GM21786 (cell line): ENCODE measurements around the gene USP31.

Source experiments
- ATAC-seq: cut with Tn5 transposase; IDR thresholded peaks from one replicate; pipeline ENCODE4 v1.9.1; 2021; ENCODE audit not compliant: unreplicated experiment

Gene USP31

GRCh38 chr16:23149267-23149992, at the start of gene USP31:
USP31 (minus strand) TSS chr16:23149452; CDS start chr16:23149270, 182 bp downstream.
- ATAC-seq, result peak; percentile 98

GRCh38 chr16:23196539-23196938, 47.3 kb upstream of the USP31 start:
- no peak for ATAC-seq

- ATAC-seq, result no peak
Measured at GRCh38 chr16:23195366-23195978, 46.2 kb upstream of the USP31 start.

GRCh38 chr16:23194497-23195221, 45.4 kb upstream of the USP31 start:
- no peak for ATAC-seq

GRCh38 chr16:23188911-23189310, 39.7 kb upstream of the USP31 start:
- ATAC-seq, result no peak

- ATAC-seq, result no peak
Measured at GRCh38 chr16:23187341-23187740, 38.1 kb upstream of the USP31 start.

GRCh38 chr16:23186171-23186570, 36.9 kb upstream of the USP31 start:
- ATAC-seq, result no peak

- ATAC-seq, result no peak
Measured at GRCh38 chr16:23185656-23186055, 36.4 kb upstream of the USP31 start.

GRCh38 chr16:23183543-23183862, 34.3 kb upstream of the USP31 start:
- no peak for ATAC-seq

- no peak for ATAC-seq
Measured at GRCh38 chr16:23182679-23183542, 33.7 kb upstream of the USP31 start, which contains the start of gene SCNN1G. SCNN1G (plus strand) TSS chr16:23182745; CDS start chr16:23186272, 3,527 bp downstream.

- ATAC-seq, result peak; percentile 85
Measured at GRCh38 chr16:23182206-23182678, 33.0 kb upstream of the USP31 start.

- ATAC-seq, result no peak
Measured at GRCh38 chr16:23181506-23181905, 32.3 kb upstream of the USP31 start.

GRCh38 chr16:23175651-23176050, 26.4 kb upstream of the USP31 start:
- ATAC-seq, result no peak

- no peak for ATAC-seq
Measured at GRCh38 chr16:23174622-23175021, 25.4 kb upstream of the USP31 start.

GRCh38 chr16:23172994-23173393, 23.7 kb upstream of the USP31 start:
- ATAC-seq, result no peak

- no peak for ATAC-seq
Measured at GRCh38 chr16:23172583-23172982, 23.3 kb upstream of the USP31 start.

GRCh38 chr16:23164736-23165135, 15.5 kb upstream of the USP31 start:
- ATAC-seq, result no peak

GRCh38 chr16:23163921-23164320, 14.7 kb upstream of the USP31 start:
- no peak for ATAC-seq

GRCh38 chr16:23160574-23160973, 11.3 kb upstream of the USP31 start:
- ATAC-seq, result no peak

GRCh38 chr16:23160082-23160481, 10.8 kb upstream of the USP31 start:
- ATAC-seq, result no peak

GRCh38 chr16:23158114-23158513, 8.9 kb upstream of the USP31 start:
- ATAC-seq, result no peak
